IMR-90 (cell line): ENCODE measurements around the gene TRIO. TPM values are rescaled to one million over a fixed set of nuclear protein-coding genes. Genes with fewer than 3 reads are reported as not detected.

Source experiments
- ATAC-seq: fragments of 200-7000 bp; cut with Tn5 transposase; 2 replicates; pipeline ENCODE4 v1.9.1; 2020; ENCODE audit warnings: low read depth, mild to moderate bottlenecking, moderate library complexity
- BruUV-seq: library from RNA; stranded (reverse); fragments of 400-500 nt; replicated peaks from 2 replicates; lab custom pipeline; 2021; lab: Mats Ljungman, UMichigan
- CTCF ChIA-PET: fragments of 300-600 bp; formaldehyde crosslinking; extraction: SDS; loops from one replicate; lab custom pipeline; 2021; ENCODE audit warnings: antibody characterized with exemption; lab: Yijun Ruan, JAX
- POLR2A ChIA-PET: fragments of 300-600 bp; sonication (Branson Sonifier 250); formaldehyde crosslinking; loops from one replicate; lab custom pipeline; 2022; ENCODE audit warnings: antibody characterized with exemption; ENCODE audit not compliant: unreplicated experiment; lab: Charles Lee
- DNase-seq: peaks from one replicate; pipeline ENCODE4 v3.0.0; 2013
- H2AFZ ChIP-seq: replicated peaks from 2 replicates; pipeline ENCODE3; 2013; ENCODE audit warnings: low read length, mild to moderate bottlenecking; ENCODE audit not compliant: poor library complexity
- H2AK5ac ChIP-seq: 2 replicates; pipeline ENCODE4 v1.6.1; 2013; ENCODE audit warnings: low read depth, low read length, inconsistent platforms
- H2AK9ac ChIP-seq: replicated peaks from 2 replicates; pipeline ENCODE3; 2013; ENCODE audit warnings: mild to moderate bottlenecking, low read depth, low read length, moderate library complexity; ENCODE audit not compliant: poor library complexity
- H2BK120ac ChIP-seq: 2 replicates; pipeline ENCODE4 v1.6.1; 2013; ENCODE audit warnings: low read depth, low read length, inconsistent platforms
- H2BK15ac ChIP-seq: 3 replicates; pipeline ENCODE4 v1.6.1; 2013; ENCODE audit warnings: low read depth, low read length, inconsistent platforms
- H2BK20ac ChIP-seq: 2 replicates; pipeline ENCODE4 v1.6.1; 2013; ENCODE audit warnings: low read depth, mild to moderate bottlenecking, inconsistent platforms, low read length, moderate library complexity
- H2BK5ac ChIP-seq: 2 replicates; pipeline ENCODE4 v1.6.1; 2013; ENCODE audit warnings: mild to moderate bottlenecking, low read depth, low read length, inconsistent platforms; ENCODE audit not compliant: poor library complexity, severe bottlenecking
- H3K14ac ChIP-seq: replicated peaks from 2 replicates; pipeline ENCODE4 v1.6.1; 2013; ENCODE audit warnings: low read depth, low read length, inconsistent platforms
- H3K18ac ChIP-seq: 2 replicates; pipeline ENCODE4 v1.6.1; 2013; ENCODE audit warnings: low read depth, low read length, control low read depth
- H3K23ac ChIP-seq: 2 replicates; pipeline ENCODE4 v1.6.1; 2013; ENCODE audit warnings: low read depth, low read length, inconsistent platforms
- H3K27ac ChIP-seq: 2 replicates; pipeline ENCODE4 v1.5.1; 2013; ENCODE audit warnings: mild to moderate bottlenecking, control low read depth, low read length; ENCODE audit not compliant: insufficient read depth
- H3K27me3 ChIP-seq: 2 replicates; pipeline ENCODE4 v1.6.1; 2013; ENCODE audit warnings: low read length; ENCODE audit not compliant: control insufficient read depth, insufficient read depth
- H3K36me3 ChIP-seq: 2 replicates; pipeline ENCODE4 v1.6.1; 2013; ENCODE audit warnings: low read length, mixed read lengths; ENCODE audit not compliant: control insufficient read depth, insufficient read depth
- H3K4ac ChIP-seq: 2 replicates; pipeline ENCODE4 v1.6.1; 2013; ENCODE audit warnings: low read depth, low read length, inconsistent platforms
- H3K4me1 ChIP-seq: 2 replicates; pipeline ENCODE4 v1.6.1; 2013; ENCODE audit warnings: low read length, mixed read lengths; ENCODE audit not compliant: control insufficient read depth, insufficient read depth
- H3K4me2 ChIP-seq: 2 replicates; pipeline ENCODE4 v1.6.1; 2013; ENCODE audit warnings: low read depth, mild to moderate bottlenecking, control low read depth, low read length, moderate library complexity
- H3K4me3 ChIP-seq: 2 replicates; pipeline ENCODE4 v1.5.1; 2013; ENCODE audit warnings: low read depth, mild to moderate bottlenecking, control low read depth, low read length, moderate library complexity; ENCODE audit not compliant: insufficient read depth
- H3K56ac ChIP-seq: 2 replicates; pipeline ENCODE4 v1.6.1; 2013; ENCODE audit warnings: low read length, inconsistent platforms; ENCODE audit not compliant: insufficient read depth; ENCODE audit errors: extremely low read depth
- H3K79me1 ChIP-seq, 2 experiments: 2 replicates each; pipeline ENCODE4 v1.6.1; 2013; ENCODE audit warnings: low read length in 2 of 2, inconsistent platforms in 1 of 2, low read depth in 1 of 2
- H3K9ac ChIP-seq: 2 replicates; pipeline ENCODE4 v1.6.1; 2013; ENCODE audit warnings: low read depth, low read length, control low read depth
- H3K9me1 ChIP-seq: 2 replicates; pipeline ENCODE4 v1.6.1; 2013; ENCODE audit warnings: low read length, inconsistent platforms; ENCODE audit not compliant: insufficient read depth
- H3K9me3 ChIP-seq: 2 replicates; pipeline ENCODE4 v1.6.1; 2013; ENCODE audit warnings: low read length; ENCODE audit not compliant: control insufficient read depth, insufficient read depth
- H4K20me1 ChIP-seq: 2 replicates; pipeline ENCODE4 v1.6.1; 2013; ENCODE audit warnings: low read length, inconsistent platforms; ENCODE audit not compliant: insufficient read depth
- H4K5ac ChIP-seq: 2 replicates; pipeline ENCODE4 v1.6.1; 2013; ENCODE audit warnings: mild to moderate bottlenecking, low read depth, low read length, control low read depth
- H4K8ac ChIP-seq, 2 experiments: 2 replicates each; pipeline ENCODE4 v1.6.1; 2013; ENCODE audit warnings: low read depth in 2 of 2, low read length in 2 of 2, control low read depth in 1 of 2, inconsistent platforms in 1 of 2
- H4K91ac ChIP-seq: 2 replicates; pipeline ENCODE4 v1.6.1; 2013; ENCODE audit warnings: low read depth, low read length, inconsistent platforms; ENCODE audit not compliant: insufficient read depth
- BHLHE40 ChIP-seq: fragments of 150-350 bp; IDR thresholded peaks from 2 replicates; pipeline ENCODE4 v1.6.1; 2016; ENCODE audit warnings: mild to moderate bottlenecking, low read depth, low read length
- CEBPB ChIP-seq: IDR thresholded peaks from 2 replicates; pipeline ENCODE4 v1.6.1; 2012; ENCODE audit warnings: low read depth, low read length, improper control_type of control experiment
- CHD1 ChIP-seq: IDR thresholded peaks from 2 replicates; pipeline ENCODE4 v1.6.1; 2012; ENCODE audit warnings: low read depth, low read length, improper control_type of control experiment
- FOS ChIP-seq: fragments of 150-350 bp; IDR thresholded peaks from 2 replicates; pipeline ENCODE4 v1.6.1; 2016; ENCODE audit warnings: low read depth, low read length
- MAFK ChIP-seq: IDR thresholded peaks from 2 replicates; pipeline ENCODE4 v1.6.1; 2012; ENCODE audit warnings: low read depth, low read length, improper control_type of control experiment
- MAZ ChIP-seq: IDR thresholded peaks from 2 replicates; pipeline ENCODE4 v1.6.1; 2012; ENCODE audit warnings: low read depth, mild to moderate bottlenecking, low read length, improper control_type of control experiment, moderate library complexity, borderline replicate concordance
- NFE2L2 ChIP-seq: fragments of 150-350 bp; IDR thresholded peaks from 2 replicates; pipeline ENCODE4 v1.6.1; 2016; ENCODE audit warnings: low read depth, mild to moderate bottlenecking, low read length
- POLR2A ChIP-seq: IDR thresholded peaks from 2 replicates; pipeline ENCODE4 v1.6.1; 2012; ENCODE audit warnings: mild to moderate bottlenecking, low read depth, low read length
- RCOR1 ChIP-seq: IDR thresholded peaks from 2 replicates; pipeline ENCODE4 v1.6.1; 2012; ENCODE audit warnings: mild to moderate bottlenecking, low read length, improper control_type of control experiment; ENCODE audit not compliant: insufficient replicate concordance
- SMC3 ChIP-seq: fragments of 150-350 bp; IDR thresholded peaks from 2 replicates; pipeline ENCODE4 v1.6.1; 2016; ENCODE audit warnings: low read depth, mild to moderate bottlenecking, antibody characterized with exemption, low read length, moderate library complexity
- WGBS, 2 experiments: methylation state at CpG; one replicate each; pipeline versions ENCODE4 v1.1.5 to v1.1.7; 2013; ENCODE audit warnings: missing lambda C conversion rate in 2 of 2; ENCODE audit not compliant: insufficient read length in 1 of 2; ENCODE audit errors: extremely low coverage in 2 of 2; 5-methylcytosine and 5-hydroxymethylcytosine counted together
- dilution Hi-C: fragments of 300-500 bp; cut with HindIII; formaldehyde crosslinking; loops from one replicate; pipeline ENCODE4 v1.14.3; 2018; ENCODE audit warnings: low sequenced_read_pairs; ENCODE audit not compliant: unreplicated experiment
- in situ Hi-C: fragments of 300-500 bp; cut with MboI; formaldehyde crosslinking; loops from 3 replicates; pipeline ENCODE4 v1.14.3; 2019; ENCODE audit warnings: low sequenced_read_pairs, inconsistent platforms, mixed read lengths
- intact Hi-C: fragments of 100-400 bp; cut with micrococcal nuclease; formaldehyde crosslinking; loops from 2 replicates; pipeline ENCODE4 v1.10.0; 2022
- polyA plus RNA-seq, 3 experiments: library from polyadenylated mRNA; depleted of rRNA; stranded (reverse); fragments of >200 nt; gene quantifications; 2 replicates each; pipeline ENCODE4 v1.2.3, GENCODE V29; 2012; ENCODE audit warnings: low replicate concordance in 1 of 3
- total RNA-seq: library from RNA; depleted of rRNA; stranded (reverse); fragments of >200 nt; gene quantifications from 2 replicates; pipeline ENCODE4 v1.2.3, GENCODE V29; 2012
- TF ChIP-seq, protein P1 (sequence below): fragments of 150-350 bp; IDR thresholded peaks from 2 replicates; pipeline ENCODE4 v1.6.1; 2016; ENCODE audit warnings: low read depth, mild to moderate bottlenecking, low read length, moderate library complexity, borderline replicate concordance
- TF ChIP-seq, protein P2 (sequence below): fragments of 150-350 bp; IDR thresholded peaks from 2 replicates; pipeline ENCODE4 v1.6.1; 2017; ENCODE audit warnings: mild to moderate bottlenecking, antibody characterized with exemption, low read length, low read depth
- TF ChIP-seq, protein P3 (sequence below): conservative IDR thresholded peaks from 2 replicates; pipeline ENCODE4 v1.5.1; 2012; ENCODE audit warnings: mild to moderate bottlenecking, low read depth, low read length, improper control_type of control experiment

The TRIO gene
- total and polyA plus RNA-seq, 2 of the 4 experiments (the other 2 are of a cell fraction) = 206 to 522 TPM

DNA sequence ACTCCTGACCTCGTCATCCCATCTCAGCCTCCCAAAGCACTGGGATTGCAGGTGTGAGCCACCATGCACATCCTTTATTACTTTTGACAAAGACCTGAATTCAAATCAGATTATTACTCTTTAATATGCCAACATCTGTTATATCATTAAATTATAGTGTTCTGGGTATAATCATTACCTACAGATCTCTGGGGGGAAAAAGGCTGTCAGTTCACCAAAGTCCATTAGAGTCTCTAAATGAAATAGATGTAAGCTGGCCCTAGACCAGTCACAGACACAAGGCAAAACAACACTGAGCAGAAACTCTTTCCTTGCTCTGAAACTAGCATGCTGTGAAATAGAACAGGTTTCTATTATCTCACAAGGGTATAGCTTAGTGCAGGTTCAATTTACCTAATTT is 21.6 kb upstream of the TRIO start (continued):
- no peak for TF ChIP-seq POLR2A
- no peak for TF ChIP-seq RCOR1

DNA sequence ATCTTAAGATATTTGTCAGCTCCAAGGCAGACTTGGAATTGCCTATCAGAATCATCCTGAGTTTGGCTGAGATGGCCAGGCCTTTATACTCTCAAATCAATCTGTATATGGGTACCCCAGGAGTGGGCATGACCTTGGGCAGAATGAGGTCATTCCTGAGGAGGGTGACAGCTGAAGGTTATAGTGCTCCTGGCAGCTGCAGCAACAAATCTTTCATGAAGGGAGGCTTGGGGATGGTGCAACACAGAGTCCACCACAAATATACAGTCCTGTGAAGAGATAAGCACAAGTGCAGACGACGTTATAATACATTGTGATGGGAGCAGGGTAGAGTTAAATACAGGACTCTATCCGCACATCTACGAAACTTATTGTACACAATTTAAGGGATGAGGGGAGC is 21.1 kb upstream of the TRIO start:
- Histone ChIP-seq H2BK5ac (no peak overlapping the region), H3K56ac (no peak overlapping the region), H4K20me1 (no peaks in the 10 kb centered on the region), H4K5ac (no peak overlapping the region), H4K91ac (no peak overlapping the region), H3K4me3 (no peak overlapping the region), H2BK20ac (no peak overlapping the region), H3K14ac (no peak overlapping the region), H3K4me1 (no peaks in the 10 kb centered on the region), H3K27me3 (0 out of 2 replicates have a peak, but pooled peaks cover 2% of the 10 kb centered on the region), H3K9ac (no peak overlapping the region), H2BK15ac (no peak overlapping the region), H3K23ac (no peak overlapping the region; the same call in 1 of the 2 replicates), H3K4ac (no peak overlapping the region), H4K8ac (no peak overlapping the region), H2BK120ac (no peak overlapping the region), H3K4me2 (no peak overlapping the region), H2AK9ac (no peak overlapping the region), H3K9me1 (no peaks in the 10 kb centered on the region), H2AK5ac (no peak overlapping the region), H3K79me1 (no peaks in the 10 kb centered on the region), H3K27ac (no peak overlapping the region), H3K36me3 (no peaks in the 10 kb centered on the region), H3K18ac (no peak overlapping the region), H2AFZ (no peak overlapping the region), H3K9me3 (no peaks in the 10 kb centered on the region)
- no peak for ATAC-seq
- TF ChIP-seq, protein P1, sequence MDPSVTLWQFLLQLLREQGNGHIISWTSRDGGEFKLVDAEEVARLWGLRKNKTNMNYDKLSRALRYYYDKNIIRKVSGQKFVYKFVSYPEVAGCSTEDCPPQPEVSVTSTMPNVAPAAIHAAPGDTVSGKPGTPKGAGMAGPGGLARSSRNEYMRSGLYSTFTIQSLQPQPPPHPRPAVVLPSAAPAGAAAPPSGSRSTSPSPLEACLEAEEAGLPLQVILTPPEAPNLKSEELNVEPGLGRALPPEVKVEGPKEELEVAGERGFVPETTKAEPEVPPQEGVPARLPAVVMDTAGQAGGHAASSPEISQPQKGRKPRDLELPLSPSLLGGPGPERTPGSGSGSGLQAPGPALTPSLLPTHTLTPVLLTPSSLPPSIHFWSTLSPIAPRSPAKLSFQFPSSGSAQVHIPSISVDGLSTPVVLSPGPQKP = no peak
- no peak for TF ChIP-seq MAZ
- TF ChIP-seq BHLHE40 = no peak
- TF ChIP-seq SMC3 = no peak
- no peak for TF ChIP-seq RCOR1
- TF ChIP-seq, protein P2, sequence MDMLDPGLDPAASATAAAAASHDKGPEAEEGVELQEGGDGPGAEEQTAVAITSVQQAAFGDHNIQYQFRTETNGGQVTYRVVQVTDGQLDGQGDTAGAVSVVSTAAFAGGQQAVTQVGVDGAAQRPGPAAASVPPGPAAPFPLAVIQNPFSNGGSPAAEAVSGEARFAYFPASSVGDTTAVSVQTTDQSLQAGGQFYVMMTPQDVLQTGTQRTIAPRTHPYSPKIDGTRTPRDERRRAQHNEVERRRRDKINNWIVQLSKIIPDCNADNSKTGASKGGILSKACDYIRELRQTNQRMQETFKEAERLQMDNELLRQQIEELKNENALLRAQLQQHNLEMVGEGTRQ = no peak
- no peak for TF ChIP-seq FOS
- TF ChIP-seq, protein P3, sequence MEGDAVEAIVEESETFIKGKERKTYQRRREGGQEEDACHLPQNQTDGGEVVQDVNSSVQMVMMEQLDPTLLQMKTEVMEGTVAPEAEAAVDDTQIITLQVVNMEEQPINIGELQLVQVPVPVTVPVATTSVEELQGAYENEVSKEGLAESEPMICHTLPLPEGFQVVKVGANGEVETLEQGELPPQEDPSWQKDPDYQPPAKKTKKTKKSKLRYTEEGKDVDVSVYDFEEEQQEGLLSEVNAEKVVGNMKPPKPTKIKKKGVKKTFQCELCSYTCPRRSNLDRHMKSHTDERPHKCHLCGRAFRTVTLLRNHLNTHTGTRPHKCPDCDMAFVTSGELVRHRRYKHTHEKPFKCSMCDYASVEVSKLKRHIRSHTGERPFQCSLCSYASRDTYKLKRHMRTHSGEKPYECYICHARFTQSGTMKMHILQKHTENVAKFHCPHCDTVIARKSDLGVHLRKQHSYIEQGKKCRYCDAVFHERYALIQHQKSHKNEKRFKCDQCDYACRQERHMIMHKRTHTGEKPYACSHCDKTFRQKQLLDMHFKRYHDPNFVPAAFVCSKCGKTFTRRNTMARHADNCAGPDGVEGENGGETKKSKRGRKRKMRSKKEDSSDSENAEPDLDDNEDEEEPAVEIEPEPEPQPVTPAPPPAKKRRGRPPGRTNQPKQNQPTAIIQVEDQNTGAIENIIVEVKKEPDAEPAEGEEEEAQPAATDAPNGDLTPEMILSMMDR = no peak
- TF ChIP-seq MAFK = no peak
- no peak for TF ChIP-seq CHD1
- no peak for TF ChIP-seq NFE2L2
- no peak for TF ChIP-seq POLR2A
- TF ChIP-seq CEBPB = no peak
- in situ Hi-C loops (loop anchor here (25.0 kb wide), 1 partner anchor 540 kb away; the partner anchor contains the start of gene OTULIN), dilution Hi-C loops (no loop called here), intact Hi-C loops (no loop called here)
- no CpG with 5 or more reads among the region's 4 CpGs for WGBS, 2 experiments
- BruUV-seq = no TSS peak
- no peak for DNase-seq
- CTCF ChIA-PET = no interaction called here
- POLR2A ChIA-PET = interaction anchor here (0.6 kb wide), 1 partner anchor 68 kb away, joined by 10 read pairs; no protein-coding TSS in a partner anchor
